Measurements from ENCODE around the gene TULP4.
"Not testable (repeated sequence)": the region's sequence is repeated elsewhere in the genome, so short reads cannot be mapped to it uniquely, and the experiment has no call there.

Gene TULP4

DNA sequence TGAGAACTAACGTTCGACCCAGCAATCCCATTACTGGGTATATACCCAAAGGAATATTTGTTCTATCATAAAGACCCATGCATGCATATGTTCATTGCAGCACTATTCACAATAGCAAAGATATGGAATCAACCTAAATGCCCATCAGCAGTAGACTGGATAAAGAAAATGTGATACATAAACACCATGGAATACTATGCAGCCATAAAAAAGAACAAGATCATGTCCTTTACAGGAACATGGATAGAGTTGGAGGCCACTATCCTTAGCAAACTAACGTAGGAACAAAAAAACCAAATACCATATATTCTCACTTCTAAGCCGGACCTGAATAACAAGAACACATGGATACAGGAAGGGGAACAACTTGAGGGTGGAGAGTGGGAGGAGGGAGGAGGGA is 165.5 kb downstream of the TULP4 start:
- not testable (repeated sequence) for DNase-seq

- no peak for DNase-seq
Measured at GRCh38 chr6:158480989-158481388, 168.7 kb downstream of the TULP4 start.

GRCh38 chr6:158481690-158482473 is 169.6 kb downstream of the TULP4 start:
- no peak for DNase-seq

- DNase-seq, result no peak
Measured at GRCh38 chr6:158485431-158485830, 173.2 kb downstream of the TULP4 start.

- DNase-seq, result no peak
Measured at GRCh38 chr6:158487495-158487894, 175.2 kb downstream of the TULP4 start.

DNA sequence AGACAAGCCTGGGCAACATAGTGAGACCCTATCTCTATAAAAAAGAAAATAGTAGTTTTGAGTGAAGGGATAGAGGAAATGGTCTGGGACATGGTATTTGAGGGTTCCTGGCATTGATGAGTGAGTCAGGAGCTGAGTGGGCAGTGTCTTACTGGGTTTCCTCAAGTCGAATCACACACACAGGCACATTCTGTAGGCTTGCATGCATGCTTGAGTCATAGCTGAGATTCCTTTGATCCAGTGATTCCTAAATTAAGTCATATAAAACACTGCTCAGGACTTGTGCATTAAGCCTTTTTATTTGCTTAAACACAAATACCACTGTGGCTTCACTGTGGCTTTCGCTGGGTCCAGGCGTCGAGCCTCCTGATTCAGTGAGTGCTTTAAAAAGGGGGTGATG is 175.8 kb downstream of the TULP4 start:
- DNase-seq, result no peak

- DNase-seq, result no peak
Measured at GRCh38 chr6:158489441-158489840, 177.2 kb downstream of the TULP4 start.

DNA sequence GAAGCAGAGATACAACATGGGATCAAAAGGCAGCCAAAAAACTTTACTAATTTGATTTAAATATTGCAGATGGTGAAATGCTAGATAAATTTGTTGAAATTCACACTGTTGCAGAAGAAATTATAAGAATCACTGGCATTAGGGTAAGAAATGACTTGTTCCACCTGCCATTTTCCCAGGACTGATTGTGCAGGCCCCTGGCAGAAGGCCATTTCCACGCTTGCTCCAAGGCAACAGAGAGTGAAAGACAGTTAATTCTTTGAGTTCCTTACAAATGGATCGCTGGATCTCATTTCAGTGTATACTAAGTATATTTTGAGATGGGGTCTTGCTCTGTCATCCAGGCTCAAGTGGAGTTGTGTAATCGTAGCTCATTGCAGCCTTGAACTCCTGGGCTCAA is 180.6 kb downstream of the TULP4 start:
- no peak for DNase-seq

DNA sequence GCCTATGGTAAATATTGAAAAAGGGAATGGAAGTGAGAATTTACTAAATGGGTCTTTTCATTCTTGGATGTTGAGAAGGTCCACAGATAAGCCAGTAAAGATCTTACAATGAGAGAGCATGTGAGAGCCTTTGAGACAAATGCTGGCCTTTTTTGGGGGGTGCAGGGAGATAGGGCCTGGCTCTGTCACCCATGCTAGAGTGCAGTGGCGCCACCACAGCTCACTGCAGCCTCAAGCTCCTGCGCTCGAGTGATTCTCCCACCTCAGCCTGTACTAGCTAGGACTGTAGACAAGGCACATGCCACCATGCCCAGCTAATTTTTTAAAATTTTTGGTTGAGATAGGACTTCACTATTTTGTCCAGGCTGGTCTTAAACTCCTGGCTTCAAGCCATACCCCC is 184.4 kb downstream of the TULP4 start:
- no peak for DNase-seq

DNA sequence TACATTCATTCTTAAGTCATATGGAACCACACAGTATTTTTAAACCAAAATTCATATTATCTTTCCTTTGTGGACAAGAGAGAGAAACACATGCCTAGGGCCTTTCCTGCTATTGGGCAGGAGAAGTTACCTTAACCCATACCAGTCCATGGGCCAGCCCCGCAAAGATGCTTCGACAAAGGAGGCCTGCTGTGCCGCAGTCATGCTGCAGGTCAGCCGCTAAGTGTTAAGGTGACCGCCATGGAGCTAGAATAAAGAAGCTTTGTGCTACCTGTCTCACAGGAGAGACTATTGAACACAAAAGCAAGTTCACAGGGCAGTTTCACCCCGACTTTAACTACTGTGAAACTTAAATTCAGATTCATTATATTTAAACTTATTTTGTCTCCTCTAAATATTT is 185.4 kb downstream of the TULP4 start:
- DNase-seq, result no peak

DNA sequence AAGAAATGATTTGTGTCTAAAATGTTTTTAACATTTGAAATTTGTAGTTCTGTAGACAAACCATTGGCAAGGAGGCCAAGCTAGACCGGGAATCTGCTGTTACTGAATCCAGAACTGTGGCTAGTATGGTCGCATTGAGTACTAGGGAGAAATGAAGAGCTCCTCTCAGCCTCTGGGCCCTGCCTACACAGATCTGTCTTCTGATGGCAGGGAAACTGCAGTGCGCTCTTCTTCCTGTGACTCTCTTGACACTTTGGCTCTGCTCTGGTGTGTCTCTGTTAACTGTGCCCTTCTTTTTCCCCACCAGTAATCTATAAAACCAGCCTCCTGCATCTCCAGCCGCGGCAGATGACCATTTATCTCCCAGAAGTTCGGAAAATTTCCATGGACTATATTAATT is 186.1 kb downstream of the TULP4 start:
- no peak for DNase-seq

DNA sequence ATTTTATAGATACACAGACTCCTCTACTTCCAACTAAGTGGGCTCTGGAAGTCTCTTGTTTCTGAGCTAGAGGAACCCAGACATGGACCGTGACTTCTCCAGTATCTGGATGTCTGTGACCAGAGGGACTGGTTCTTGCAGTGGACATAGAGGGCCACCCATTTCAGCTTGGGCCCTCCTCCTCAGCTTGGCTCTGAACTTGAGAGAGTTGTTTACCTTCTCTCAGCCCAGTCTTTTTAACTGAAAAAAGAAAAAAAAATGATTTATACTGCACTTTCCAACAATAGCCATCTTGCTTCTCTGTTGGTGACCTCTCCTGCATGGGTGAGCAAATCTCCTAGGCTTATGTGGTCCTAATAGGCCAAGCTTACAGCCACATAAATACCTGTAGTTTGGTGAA is 187.3 kb downstream of the TULP4 start:
- no peak for DNase-seq

GRCh38 chr6:158500016-158500735 is 187.9 kb downstream of the TULP4 start:
- no peak for DNase-seq

DNA sequence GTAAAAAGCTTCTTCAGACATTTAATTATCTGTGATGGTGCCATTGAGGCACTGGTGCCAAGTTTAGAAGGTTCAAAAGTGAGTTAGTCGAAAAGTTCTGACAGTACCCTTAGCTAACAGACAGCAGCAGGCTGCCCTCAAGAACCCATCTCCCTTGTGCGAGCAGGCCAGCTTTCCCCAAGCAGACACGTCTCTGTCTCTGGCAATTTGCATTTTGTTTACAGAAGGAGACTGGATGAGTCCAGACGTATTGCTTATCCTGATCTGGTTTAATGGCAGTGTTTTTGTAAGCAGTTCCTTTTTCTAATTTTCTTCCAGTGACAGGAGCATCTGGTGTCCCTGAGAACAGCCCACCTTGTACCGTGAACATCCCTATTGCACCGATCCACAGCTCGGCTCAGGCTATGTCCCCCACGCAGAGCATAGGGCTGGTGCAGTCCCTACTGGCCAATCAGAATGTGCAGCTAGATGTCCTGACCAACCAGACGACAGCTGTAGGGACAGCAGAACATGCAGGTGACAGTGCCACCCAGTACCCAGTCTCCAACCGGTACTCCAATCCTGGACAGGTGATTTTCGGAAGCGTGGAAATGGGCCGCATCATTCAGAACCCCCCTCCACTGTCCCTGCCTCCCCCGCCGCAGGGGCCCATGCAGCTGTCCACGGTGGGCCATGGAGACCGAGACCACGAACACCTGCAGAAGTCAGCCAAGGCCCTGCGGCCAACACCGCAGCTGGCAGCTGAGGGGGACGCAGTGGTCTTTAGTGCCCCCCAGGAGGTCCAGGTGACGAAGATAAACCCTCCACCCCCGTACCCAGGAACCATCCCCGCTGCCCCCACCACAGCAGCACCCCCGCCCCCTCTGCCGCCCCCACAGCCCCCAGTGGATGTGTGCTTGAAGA is 189.3 kb downstream of the TULP4 start:
- DNase-seq, result no peak

- no peak for DNase-seq
Measured at GRCh38 chr6:158502263-158502950, 190.1 kb downstream of the TULP4 start.

- DNase-seq, result no peak
Measured at GRCh38 chr6:158503222-158503621, 191.0 kb downstream of the TULP4 start.

GRCh38 chr6:158503846-158504245 is 191.6 kb downstream of the TULP4 start:
- no peak for DNase-seq

- DNase-seq, result no peak
Measured at GRCh38 chr6:158505194-158505593, 192.9 kb downstream of the TULP4 start.

DNA sequence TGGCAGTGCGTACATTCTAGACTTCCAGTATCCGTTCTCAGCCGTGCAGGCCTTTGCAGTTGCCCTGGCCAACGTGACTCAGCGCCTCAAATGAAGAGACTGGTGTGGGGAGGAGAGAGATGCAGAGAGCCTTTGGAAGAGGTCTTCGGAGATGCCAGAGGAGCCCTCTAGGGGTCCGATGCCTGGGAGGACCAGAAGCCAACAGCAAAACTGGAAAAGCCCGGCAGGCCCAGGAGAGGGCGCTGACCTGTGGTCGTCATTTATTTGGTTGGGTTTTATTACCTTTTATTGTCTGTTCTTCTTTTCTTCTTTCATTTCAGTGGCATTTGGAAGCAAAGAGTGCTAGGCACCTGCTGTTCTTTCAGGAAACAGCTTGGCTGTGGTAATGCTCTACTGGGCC is 194.3 kb downstream of the TULP4 start:
- no peak for DNase-seq

DNA sequence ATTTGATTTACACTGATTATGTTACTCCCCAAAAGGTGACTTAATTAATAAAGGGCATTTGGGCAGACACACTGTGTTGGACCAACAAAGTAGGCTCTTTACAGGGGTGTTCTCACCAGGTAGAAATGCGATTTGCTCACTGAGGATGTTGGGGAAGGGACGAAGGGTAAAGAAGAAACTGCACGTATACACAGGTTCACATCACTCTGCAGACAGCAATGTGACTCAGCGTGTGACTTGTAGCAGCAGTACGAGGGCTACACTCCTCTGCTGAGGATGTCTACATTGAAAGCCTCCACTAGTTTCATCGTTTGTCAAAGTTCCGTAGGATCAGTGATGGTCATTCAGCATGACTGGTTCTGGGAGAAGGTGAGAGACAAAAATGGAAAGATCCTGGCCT is 194.9 kb downstream of the TULP4 start:
- no peak for DNase-seq

- DNase-seq, result no peak
Measured at GRCh38 chr6:158508450-158508849, 196.2 kb downstream of the TULP4 start.

DNA sequence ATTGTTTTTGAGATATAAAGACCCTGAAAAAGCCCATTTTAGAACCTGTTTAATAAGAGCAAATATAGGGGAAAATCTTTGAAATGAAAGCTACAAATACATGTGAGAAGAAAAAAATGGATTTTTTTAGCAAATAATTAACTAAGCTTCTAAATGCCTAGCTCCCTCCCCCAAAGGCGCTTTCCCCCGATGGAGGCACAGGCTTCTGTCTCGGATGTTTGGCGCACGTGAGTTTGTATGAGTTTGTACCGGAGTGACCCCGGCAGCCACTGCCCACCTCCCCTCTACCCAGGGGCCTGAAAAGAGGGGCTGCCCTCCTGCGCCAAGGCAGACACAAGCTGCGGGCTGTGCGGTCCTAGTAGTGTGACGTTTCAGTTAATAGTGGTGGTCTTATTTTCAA is 197.2 kb downstream of the TULP4 start:
- no peak for DNase-seq

DNA sequence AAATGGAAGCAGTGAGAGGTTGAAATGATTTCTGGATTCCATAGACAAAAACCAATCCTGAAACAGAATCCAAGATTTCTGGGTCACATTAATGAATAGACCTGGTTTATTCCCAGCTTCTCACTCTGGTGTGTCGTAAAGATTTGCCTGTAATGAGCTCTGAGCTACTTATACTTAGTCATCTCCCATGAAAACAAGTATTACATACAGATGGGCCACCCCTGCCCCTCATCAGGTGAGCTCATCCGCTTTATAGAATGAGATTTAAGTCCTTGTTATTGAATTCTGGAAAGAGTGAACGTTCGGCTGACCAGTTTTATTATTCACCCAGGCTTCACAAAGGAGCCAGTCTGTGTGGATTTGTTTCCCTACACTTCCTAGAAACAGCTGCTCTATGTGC is 200.5 kb downstream of the TULP4 start:
- DNase-seq, result no peak
